ENCODE measurements around the gene PIEZO1. TPM values are rescaled to one million over a fixed set of nuclear protein-coding genes. Genes with fewer than 3 reads are reported as not detected.
A peak's percentile ranks its signal among the peaks of the same experiment; 100 is the strongest.

PIEZO1 gene
- total and polyA plus RNA-seq, 9 of the 15 experiments (the other 6 are each of a cell fraction or from before 2014, with no cell fraction given) = 3.6 to 432 (median 131) TPM

- H3K9me3 ChIP-seq (replicated peaks; ENCODE audit: control insufficient read depth, insufficient read depth, low read depth, low read length) = no peaks in the 10 kb centered on the region
- BruUV-seq (replicated peaks) = no TSS peak
- peaks cover 6% of the 10 kb centered on the region for H3K9me1 ChIP-seq (ENCODE audit: control insufficient read depth, insufficient read depth, low read length)
- no peak for ATAC-seq
- 98% methylated on average over 13 of the region's 19 CpGs for WGBS (ENCODE audit: insufficient coverage, low coverage, missing lambda C conversion rate)
- CTCF ChIA-PET (ENCODE audit: low intra/inter-chr PET ratio) = interaction anchor here (0.7 to 4.6 kb wide), 4 partner anchors 12 to 215 kb away, joined by 3 to 32 read pairs (median 5); partner anchors contain the start of gene PIEZO1
- H3K27me3 ChIP-seq (ENCODE audit: control insufficient read depth in 2 of 2, insufficient read depth in 2 of 2, low read length in 2 of 2) = no peaks in the 10 kb centered on the region
- no peak overlapping the region for H3K4me2 ChIP-seq (ENCODE audit: insufficient read depth, low read length)
- no peak for TF ChIP-seq RBBP5 (IDR thresholded peaks at IDR 0.05; ENCODE audit: borderline replicate concordance, insufficient read depth, low read length, poor library complexity, severe bottlenecking)
- TF ChIP-seq POLR2G (IDR thresholded peaks at IDR 0.05; ENCODE audit: low read depth, low read length) = 0 out of 2 replicates have a peak, but pooled peaks have one; percentile 10
- no peak overlapping the region for H3K27ac ChIP-seq (ENCODE audit: extremely low read depth, low read depth, low read length)
- FAIRE-seq = no peak
- peak overlapping the region in 1 of 2 experiments; percentile 67; a peak in 2 of 4 replicates for H3K9ac ChIP-seq (ENCODE audit: insufficient read depth in 1 of 2, low read depth in 2 of 2, low read length in 2 of 2)
- peaks cover 37% of the 10 kb centered on the region for H3K79me2 ChIP-seq (ENCODE audit: control insufficient read depth, insufficient read depth, low read length)
- in situ Hi-C loops (cut with MboI) = no loop called here
- H3K4me3 ChIP-seq = no peak overlapping the region
- H2AFZ ChIP-seq (ENCODE audit: low read depth, low read length) = no peak overlapping the region
- peaks cover 0 to 96% of the 10 kb centered on the region in 2 experiments; a peak in 2 of 5 replicates for H3K4me1 ChIP-seq (replicated peaks in 1 of 2; ENCODE audit: control insufficient read depth in 2 of 2, insufficient read depth in 2 of 2, low read length in 2 of 2)
- peaks cover 26% of the 10 kb centered on the region; the same call in 1 of the 2 replicates for H4K20me1 ChIP-seq (replicated peaks; ENCODE audit: control insufficient read depth, insufficient read depth, low read length)
- peaks cover 89% of the 10 kb centered on the region; the same call in 2 of the 3 replicates for H3K36me3 ChIP-seq (ENCODE audit: control insufficient read depth, insufficient read depth, low read length)
- intact Hi-C loops (cut with micrococcal nuclease) = no loop called here
- no peak for DNase-seq (ENCODE audit: extremely low read depth in 1 of 4, low spot score in 3 of 4)
- POLR2A ChIA-PET = no interaction called here
These were observed 42.0 kb downstream of the PIEZO1 start for GRCh38 chr16:88742896-88743605.

- Histone ChIP-seq H3K27me3 (ENCODE audit: control insufficient read depth in 2 of 2, insufficient read depth in 2 of 2, low read length in 2 of 2) (no peaks in the 10 kb centered on the region), H3K4me1 (replicated peaks in 1 of 2; ENCODE audit: control insufficient read depth in 2 of 2, insufficient read depth in 2 of 2, low read length in 2 of 2) (peaks cover 0 to 95% of the 10 kb centered on the region in 2 experiments; a peak in 3 of 5 replicates), H3K79me2 (ENCODE audit: control insufficient read depth, insufficient read depth, low read length) (peaks cover 29% of the 10 kb centered on the region), H3K9me3 (replicated peaks; ENCODE audit: control insufficient read depth, insufficient read depth, low read depth, low read length) (no peaks in the 10 kb centered on the region), H4K20me1 (replicated peaks; ENCODE audit: control insufficient read depth, insufficient read depth, low read length) (peaks cover 26% of the 10 kb centered on the region; the same call in 1 of the 2 replicates), H3K4me3 (no peak overlapping the region), H3K27ac (ENCODE audit: extremely low read depth, low read depth, low read length) (no peak overlapping the region), H3K36me3 (ENCODE audit: control insufficient read depth, insufficient read depth, low read length) (peaks cover 93% of the 10 kb centered on the region; the same call in 2 of the 3 replicates), H3K9ac (ENCODE audit: insufficient read depth in 1 of 2, low read depth in 2 of 2, low read length in 2 of 2) (no peak overlapping the region), H2AFZ (ENCODE audit: low read depth, low read length) (no peak overlapping the region), H3K9me1 (ENCODE audit: control insufficient read depth, insufficient read depth, low read length) (peaks cover 5% of the 10 kb centered on the region), H3K4me2 (ENCODE audit: insufficient read depth, low read length) (no peak overlapping the region)
- ATAC-seq = no peak
- ChIA-PET POLR2A (no interaction called here), CTCF (ENCODE audit: low intra/inter-chr PET ratio) (interaction anchor here (4.6 kb wide), 1 partner anchor 44 kb away, joined by 32 read pairs; the partner anchor contains the start of gene PIEZO1)
- no TSS peak for BruUV-seq (replicated peaks)
- in situ Hi-C loops (cut with MboI) (no loop called here), intact Hi-C loops (cut with micrococcal nuclease) (no loop called here)
- WGBS (ENCODE audit: insufficient coverage, low coverage, missing lambda C conversion rate) = 89% methylated on average over 17 of the region's 17 CpGs
- DNase-seq (ENCODE audit: extremely low read depth in 1 of 4, low spot score in 3 of 4) = no peak
- no peak for FAIRE-seq
- TF ChIP-seq ZBTB17 (CRISPR knock-in tag; IDR thresholded peaks at IDR 0.05) (no peak), C11orf30 (IDR thresholded peaks at IDR 0.05; ENCODE audit: low read depth) (no peak), ZSCAN32 (CRISPR knock-in tag; IDR thresholded peaks at IDR 0.05) (no peak), FOS (IDR thresholded peaks at IDR 0.05; ENCODE audit: extremely low read depth, insufficient read length) (no peak), ZBTB5 (IDR thresholded peaks at IDR 0.05) (no peak), NFIC (IDR thresholded peaks at IDR 0.05) (no peak), ZKSCAN1 (IDR thresholded peaks at IDR 0.05; ENCODE audit: low read depth, low read length) (no peak), CREB1 (IDR thresholded peaks at IDR 0.05) (no peak), CREB1 (CRISPR knock-in tag; IDR thresholded peaks at IDR 0.05) (no peak), ZNF780A (CRISPR knock-in tag; IDR thresholded peaks at IDR 0.05) (no peak), RCOR1 (IDR thresholded peaks at IDR 0.05; ENCODE audit: borderline replicate concordance in 1 of 2, low read depth in 2 of 2, low read length in 2 of 2) (no peak)
These were observed 43.7 kb downstream of the PIEZO1 start for GRCh38 chr16:88741368-88741767.
